ENCODE data around the gene USF2.

DNA sequence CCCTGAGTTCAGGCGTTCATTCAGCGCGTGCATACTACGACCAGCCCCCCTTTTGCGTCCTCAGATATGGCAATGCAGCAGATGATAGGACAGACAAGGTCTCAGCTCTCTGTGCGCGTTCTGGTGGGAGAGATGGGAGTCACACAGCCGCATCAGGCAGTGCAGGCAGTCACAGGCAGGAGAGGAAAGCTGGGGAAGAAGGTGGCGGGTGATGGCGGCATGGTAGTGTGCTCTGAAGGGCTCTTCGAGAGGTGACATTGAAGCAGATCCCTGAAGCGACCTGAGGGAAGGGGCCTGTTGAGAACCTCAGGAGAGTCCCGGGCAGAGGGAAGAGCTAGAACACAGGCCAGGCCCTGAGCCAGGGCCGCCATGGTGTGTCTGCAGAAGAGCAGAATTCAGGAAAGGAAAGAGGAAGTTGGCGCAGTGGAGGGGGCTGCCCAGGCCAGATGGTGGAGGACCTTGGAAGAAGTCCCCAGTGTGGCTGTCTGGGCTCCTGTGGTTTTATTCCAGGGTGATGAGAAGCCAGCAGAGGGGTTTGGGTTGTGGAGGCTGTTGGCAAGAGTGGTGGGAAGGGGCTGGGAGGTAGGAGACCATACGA is 3.5 kb downstream of the USF2 start:
- TF ChIP-seq, protein P1, sequence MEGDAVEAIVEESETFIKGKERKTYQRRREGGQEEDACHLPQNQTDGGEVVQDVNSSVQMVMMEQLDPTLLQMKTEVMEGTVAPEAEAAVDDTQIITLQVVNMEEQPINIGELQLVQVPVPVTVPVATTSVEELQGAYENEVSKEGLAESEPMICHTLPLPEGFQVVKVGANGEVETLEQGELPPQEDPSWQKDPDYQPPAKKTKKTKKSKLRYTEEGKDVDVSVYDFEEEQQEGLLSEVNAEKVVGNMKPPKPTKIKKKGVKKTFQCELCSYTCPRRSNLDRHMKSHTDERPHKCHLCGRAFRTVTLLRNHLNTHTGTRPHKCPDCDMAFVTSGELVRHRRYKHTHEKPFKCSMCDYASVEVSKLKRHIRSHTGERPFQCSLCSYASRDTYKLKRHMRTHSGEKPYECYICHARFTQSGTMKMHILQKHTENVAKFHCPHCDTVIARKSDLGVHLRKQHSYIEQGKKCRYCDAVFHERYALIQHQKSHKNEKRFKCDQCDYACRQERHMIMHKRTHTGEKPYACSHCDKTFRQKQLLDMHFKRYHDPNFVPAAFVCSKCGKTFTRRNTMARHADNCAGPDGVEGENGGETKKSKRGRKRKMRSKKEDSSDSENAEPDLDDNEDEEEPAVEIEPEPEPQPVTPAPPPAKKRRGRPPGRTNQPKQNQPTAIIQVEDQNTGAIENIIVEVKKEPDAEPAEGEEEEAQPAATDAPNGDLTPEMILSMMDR (IDR thresholded peaks at IDR 0.05) = no peak
- TF ChIP-seq POLR2A (IDR thresholded peaks at IDR 0.05) = no peak
- no peak for TF ChIP-seq POLR2AphosphoS5 (IDR thresholded peaks at IDR 0.05)
